K562 (cell line): Measurements from ENCODE around the gene TAF10. TPM values are rescaled to one million over a fixed set of nuclear protein-coding genes. Genes with fewer than 3 reads are reported as not detected.

Source experiments
- ATAC-seq: fragments of 200-7000 bp; cut with Tn5 transposase; 3 replicates; pipeline ENCODE4 v1.9.1; 2020; ENCODE audit warnings: moderate library complexity
- BruUV-seq: library from RNA; stranded (reverse); fragments of 400-500 nt; replicated peaks from 2 replicates; lab custom pipeline; 2021; lab: Mats Ljungman, UMichigan
- CTCF ChIA-PET: fragments of 300-600 bp; formaldehyde crosslinking; extraction: SDS; loops from one replicate; lab custom pipeline; 2021; ENCODE audit warnings: low intra/inter-chr PET ratio; lab: Yijun Ruan, JAX
- POLR2A ChIA-PET: fragments of 300-600, 350-650 bp; sonication (Branson Sonifier 250); formaldehyde crosslinking; extraction: SDS; loops from one replicate; lab custom pipeline; 2021; ENCODE audit warnings: antibody characterized with exemption, inconsistent platforms; lab: Yijun Ruan, JAX
- DNase-seq, 4 experiments: peaks; one replicate each; pipeline versions ENCODE4 v3.0.0 to v3.0.0-alpha.2; 2011 to 2018; ENCODE audit warnings: low spot score in 3 of 4, mixed read lengths in 3 of 4; ENCODE audit errors: extremely low read depth in 1 of 4
- FAIRE-seq: peaks from 2 replicates; lab custom pipeline; 2011; peaks lifted over from hg19 to GRCh38; lab: Jason Lieb, UNC
- H2AFZ ChIP-seq: 2 replicates; pipeline ENCODE4 v1.6.0; 2011; ENCODE audit warnings: low read depth, low read length, control low read depth, inconsistent platforms
- H3K27ac ChIP-seq: fragments of 200-600 bp; 3 replicates; pipeline ENCODE4 v1.8.0; 2011; ENCODE audit warnings: low read depth, mild to moderate bottlenecking, control low read depth, inconsistent platforms, low read length, moderate library complexity, mixed read lengths; ENCODE audit errors: extremely low read depth
- H3K27me3 ChIP-seq, 2 experiments: fragments of 300-600 bp in 1 of 2; 2 replicates in 1 of 2; 3 replicates in 1 of 2; pipeline versions ENCODE4 v1.6.0 to v1.8.0; 2011; ENCODE audit warnings: inconsistent platforms in 2 of 2, low read length in 2 of 2, mild to moderate bottlenecking in 1 of 2, mixed read lengths in 1 of 2, moderate library complexity in 1 of 2; ENCODE audit not compliant: control insufficient read depth in 2 of 2, insufficient read depth in 2 of 2
- H3K36me3 ChIP-seq: fragments of 300-600 bp; 3 replicates; pipeline ENCODE4 v1.8.0; 2011; ENCODE audit warnings: mild to moderate bottlenecking, low read length, inconsistent platforms; ENCODE audit not compliant: control insufficient read depth, insufficient read depth
- H3K4me1 ChIP-seq, 2 experiments: fragments of 200-600 bp in 1 of 2; replicated peaks in 1 of 2; 2 replicates in 1 of 2; 3 replicates in 1 of 2; pipeline versions ENCODE4 v1.5.1 to v1.8.0; 2011; ENCODE audit warnings: inconsistent platforms in 2 of 2, low read length in 2 of 2, mild to moderate bottlenecking in 1 of 2, mixed read lengths in 1 of 2, moderate library complexity in 1 of 2; ENCODE audit not compliant: control insufficient read depth in 2 of 2, insufficient read depth in 2 of 2
- H3K4me2 ChIP-seq: 2 replicates; pipeline ENCODE4 v1.6.1; 2011; ENCODE audit warnings: low read length, control low read depth, inconsistent platforms, mixed read lengths; ENCODE audit not compliant: insufficient read depth
- H3K4me3 ChIP-seq: fragments of 200-600 bp; sonication (generic), shearing (Covaris generic); 2 replicates; pipeline ENCODE4 v1.5.1; 2016; ENCODE audit warnings: control low read depth, inconsistent platforms
- H3K79me2 ChIP-seq: fragments of 200-600 bp; 3 replicates; pipeline ENCODE4 v1.8.0; 2011; ENCODE audit warnings: low read length, inconsistent platforms; ENCODE audit not compliant: control insufficient read depth, insufficient read depth
- H3K9ac ChIP-seq, 2 experiments: 2 replicates each; pipeline versions ENCODE4 v1.6.0 to v1.6.1; 2011; ENCODE audit warnings: low read depth in 2 of 2, low read length in 2 of 2, control low read depth in 1 of 2, inconsistent platforms in 1 of 2, mild to moderate bottlenecking in 1 of 2, mixed read lengths in 1 of 2; ENCODE audit not compliant: insufficient read depth in 1 of 2
- H3K9me1 ChIP-seq: one replicate; pipeline ENCODE4 v1.6.0; 2011; ENCODE audit warnings: inconsistent platforms, mild to moderate bottlenecking, low read length, moderate library complexity; ENCODE audit not compliant: control insufficient read depth, insufficient read depth
- H3K9me3 ChIP-seq: replicated peaks from 2 replicates; pipeline ENCODE4 v1.5.1; 2011; ENCODE audit warnings: low read depth, low read length, inconsistent platforms; ENCODE audit not compliant: control insufficient read depth, insufficient read depth
- H4K20me1 ChIP-seq: replicated peaks from 2 replicates; pipeline ENCODE4 v1.6.1; 2011; ENCODE audit warnings: low read length, inconsistent platforms, mixed read lengths; ENCODE audit not compliant: control insufficient read depth, insufficient read depth
- CBX1 ChIP-seq: sonication (generic); IDR thresholded peaks from 2 replicates; pipeline ENCODE4 v1.6.1; 2016; ENCODE audit warnings: antibody characterized with exemption, low read depth, mild to moderate bottlenecking
- CHD1 ChIP-seq: fragments of 200-600 bp; sonication (generic); IDR thresholded peaks from one replicate; pipeline ENCODE4 v1.6.1; 2012; ENCODE audit warnings: mild to moderate bottlenecking, moderate library complexity, low read length, inconsistent platforms
- LEF1 ChIP-seq: fragments of 450-650 bp; IDR thresholded peaks from 2 replicates; pipeline ENCODE4 v1.6.1; 2016; ENCODE audit warnings: mild to moderate bottlenecking
- RBFOX2 ChIP-seq: fragments of 200-400 bp; formaldehyde crosslinking; IDR thresholded peaks from 2 replicates; pipeline ENCODE4 v1.6.1; 2017; ENCODE audit warnings: low read depth, mild to moderate bottlenecking, low read length, moderate library complexity
- SRSF3 ChIP-seq: fragments of 200-400 bp; formaldehyde crosslinking; IDR thresholded peaks from 2 replicates; pipeline ENCODE4 v1.6.1; 2016; ENCODE audit warnings: mild to moderate bottlenecking, low read length, moderate library complexity; ENCODE audit not compliant: insufficient read depth
- TAF9B ChIP-seq: fragments of 450-650 bp; IDR thresholded peaks from 2 replicates; pipeline ENCODE4 v1.6.1; 2018; ENCODE audit warnings: mild to moderate bottlenecking; ENCODE audit not compliant: partially characterized antibody
- ZNF253 ChIP-seq: fragments of 250-450 bp; sonication (Bioruptor Pico); conservative IDR thresholded peaks from 2 replicates; pipeline ENCODE4 v1.6.1; 2021; ENCODE audit warnings: mild to moderate bottlenecking
- WGBS: fragments of 100-300 bp; shearing (Covaris generic); methylation state at CpG from one replicate; pipeline ENCODE4 v1.1.6; 2016; ENCODE audit warnings: low coverage, mixed read lengths; ENCODE audit not compliant: insufficient coverage; ENCODE audit errors: missing lambda C conversion rate; 5-methylcytosine and 5-hydroxymethylcytosine counted together
- in situ Hi-C: fragments of 300-500 bp; cut with MboI; formaldehyde crosslinking; loops from 4 replicates; pipeline ENCODE4 v1.15.0; 2018; ENCODE audit warnings: inconsistent platforms, mixed read lengths
- intact Hi-C: fragments of 100-400 bp; cut with micrococcal nuclease; formaldehyde crosslinking; loops from 2 replicates; pipeline ENCODE4 v1.14.2; 2022
- polyA plus RNA-seq, 8 experiments: library from polyadenylated mRNA; depleted of rRNA in 4 of 8; stranded (reverse) in 5 of 8; unstranded in 3 of 8; fragments of >200 nt; fragmentation: Nextera tagmentation in 2 of 8; fragmentation: Illumina TruSeq in 1 of 8; extraction: Ambion mirVana in 2 of 8; extraction: Trizol in 1 of 8; gene quantifications; 2 replicates each; pipeline versions ENCODE4 v1.2.1 to v1.2.3, GENCODE V29; 2011 to 2014; ENCODE audit warnings: inconsistent platforms in 1 of 8, missing spikeins in 1 of 8
- total RNA-seq, 7 experiments: library from RNA; depleted of rRNA in 6 of 7; stranded (reverse); fragments of >200 nt in 6 of 7; fragmentation: Illumina TruSeq in 2 of 7; extraction: Trizol in 2 of 7; gene quantifications; 2 replicates each; pipeline versions ENCODE4 v1.2.1 to v1.2.3, GENCODE V29; 2011 to 2021; ENCODE audit warnings: low replicate concordance in 1 of 7
- TF ChIP-seq, protein P1 (sequence below): fragments of 450-650 bp; IDR thresholded peaks from one replicate; pipeline ENCODE4 v1.6.1; 2018; ENCODE audit warnings: mild to moderate bottlenecking, moderate library complexity; ENCODE audit not compliant: partially characterized antibody
- TF ChIP-seq, protein P2 (sequence below): fragments of 250-450 bp; sonication (Bioruptor Pico); IDR thresholded peaks from 2 replicates; pipeline ENCODE4 v1.5.0; 2021
- TF ChIP-seq, protein P3 (sequence below): fragments of 450-650 bp; IDR thresholded peaks from 2 replicates; pipeline ENCODE4 v1.6.1; 2014; ENCODE audit warnings: low read depth, mild to moderate bottlenecking, moderate library complexity, borderline replicate concordance
- TF ChIP-seq, protein P4 (sequence below): sonication (generic); formaldehyde crosslinking; IDR thresholded peaks from 2 replicates; pipeline ENCODE4 v1.8.0; 2022; ENCODE audit warnings: missing genetic modification reagents, mild to moderate bottlenecking, moderate library complexity, borderline replicate concordance
- TF ChIP-seq, protein P5 (sequence below), 2 experiments: fragments of 150-350 bp in 1 of 2; IDR thresholded peaks; 2 replicates each; pipeline ENCODE4 v1.6.1; 2012 to 2016; ENCODE audit warnings: low read depth in 2 of 2, low read length in 2 of 2, mild to moderate bottlenecking in 1 of 2, moderate library complexity in 1 of 2

Gene TAF10
- total and polyA plus RNA-seq, 9 of the 15 experiments (the other 6 are each of a cell fraction or from before 2014, with no cell fraction given): 19.5 to 197 (median 121) TPM

DNA sequence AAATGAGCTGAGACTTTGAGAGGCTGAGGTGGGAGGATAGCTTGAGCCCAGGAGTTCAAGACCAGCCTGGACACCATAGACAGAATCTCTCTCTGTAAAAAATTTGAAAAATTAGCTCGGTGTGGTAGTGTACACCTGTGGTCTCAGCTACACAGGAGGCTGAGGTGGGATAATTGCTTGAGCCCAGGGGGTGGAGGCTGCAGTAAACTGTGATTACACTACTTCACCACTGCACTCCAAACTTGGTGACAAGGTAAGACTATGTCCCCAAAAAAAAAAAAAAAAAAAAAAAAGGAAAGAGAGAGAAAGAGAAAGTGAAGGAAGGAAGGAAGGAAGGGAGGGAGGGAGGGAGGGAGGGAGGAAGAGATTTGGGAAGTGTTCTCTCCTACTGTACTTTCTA is 33.9 kb downstream of the TAF10 start:
- Histone ChIP-seq H3K27me3 (no peaks in the 10 kb centered on the region), H3K36me3 (no peaks in the 10 kb centered on the region), H3K79me2 (no peaks in the 10 kb centered on the region), H3K9me3 (peaks cover 4% of the 10 kb centered on the region; the same call in 1 of the 2 replicates), H3K4me1 (peaks cover 0 to 8% of the 10 kb centered on the region in 2 experiments; a peak in 3 of 5 replicates), H3K4me3 (no peak overlapping the region), H3K27ac (no peak overlapping the region), H4K20me1 (no peaks in the 10 kb centered on the region), H3K9ac (no peak overlapping the region), H3K4me2 (no peak overlapping the region), H3K9me1 (no peaks in the 10 kb centered on the region), H2AFZ (no peak overlapping the region)
- DNase-seq: no peak
- CTCF ChIA-PET: no interaction called here
- in situ Hi-C loops: no loop called here
- intact Hi-C loops: no loop called here
- peak; percentile 80 for ATAC-seq
- no TSS peak for BruUV-seq
- POLR2A ChIA-PET: no interaction called here
- TF ChIP-seq, protein P1, sequence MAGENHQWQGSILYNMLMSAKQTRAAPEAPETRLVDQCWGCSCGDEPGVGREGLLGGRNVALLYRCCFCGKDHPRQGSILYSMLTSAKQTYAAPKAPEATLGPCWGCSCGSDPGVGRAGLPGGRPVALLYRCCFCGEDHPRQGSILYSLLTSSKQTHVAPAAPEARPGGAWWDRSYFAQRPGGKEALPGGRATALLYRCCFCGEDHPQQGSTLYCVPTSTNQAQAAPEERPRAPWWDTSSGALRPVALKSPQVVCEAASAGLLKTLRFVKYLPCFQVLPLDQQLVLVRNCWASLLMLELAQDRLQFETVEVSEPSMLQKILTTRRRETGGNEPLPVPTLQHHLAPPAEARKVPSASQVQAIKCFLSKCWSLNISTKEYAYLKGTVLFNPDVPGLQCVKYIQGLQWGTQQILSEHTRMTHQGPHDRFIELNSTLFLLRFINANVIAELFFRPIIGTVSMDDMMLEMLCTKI: no peak
- TF ChIP-seq, protein P2, sequence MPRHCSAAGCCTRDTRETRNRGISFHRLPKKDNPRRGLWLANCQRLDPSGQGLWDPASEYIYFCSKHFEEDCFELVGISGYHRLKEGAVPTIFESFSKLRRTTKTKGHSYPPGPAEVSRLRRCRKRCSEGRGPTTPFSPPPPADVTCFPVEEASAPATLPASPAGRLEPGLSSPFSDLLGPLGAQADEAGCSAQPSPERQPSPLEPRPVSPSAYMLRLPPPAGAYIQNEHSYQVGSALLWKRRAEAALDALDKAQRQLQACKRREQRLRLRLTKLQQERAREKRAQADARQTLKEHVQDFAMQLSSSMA (CRISPR knock-in tag): no peak
- TF ChIP-seq, protein P3, sequence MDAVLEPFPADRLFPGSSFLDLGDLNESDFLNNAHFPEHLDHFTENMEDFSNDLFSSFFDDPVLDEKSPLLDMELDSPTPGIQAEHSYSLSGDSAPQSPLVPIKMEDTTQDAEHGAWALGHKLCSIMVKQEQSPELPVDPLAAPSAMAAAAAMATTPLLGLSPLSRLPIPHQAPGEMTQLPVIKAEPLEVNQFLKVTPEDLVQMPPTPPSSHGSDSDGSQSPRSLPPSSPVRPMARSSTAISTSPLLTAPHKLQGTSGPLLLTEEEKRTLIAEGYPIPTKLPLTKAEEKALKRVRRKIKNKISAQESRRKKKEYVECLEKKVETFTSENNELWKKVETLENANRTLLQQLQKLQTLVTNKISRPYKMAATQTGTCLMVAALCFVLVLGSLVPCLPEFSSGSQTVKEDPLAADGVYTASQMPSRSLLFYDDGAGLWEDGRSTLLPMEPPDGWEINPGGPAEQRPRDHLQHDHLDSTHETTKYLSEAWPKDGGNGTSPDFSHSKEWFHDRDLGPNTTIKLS: no peak
- no peak for TF ChIP-seq ZNF253 (CRISPR knock-in tag)
- TF ChIP-seq, protein P4, sequence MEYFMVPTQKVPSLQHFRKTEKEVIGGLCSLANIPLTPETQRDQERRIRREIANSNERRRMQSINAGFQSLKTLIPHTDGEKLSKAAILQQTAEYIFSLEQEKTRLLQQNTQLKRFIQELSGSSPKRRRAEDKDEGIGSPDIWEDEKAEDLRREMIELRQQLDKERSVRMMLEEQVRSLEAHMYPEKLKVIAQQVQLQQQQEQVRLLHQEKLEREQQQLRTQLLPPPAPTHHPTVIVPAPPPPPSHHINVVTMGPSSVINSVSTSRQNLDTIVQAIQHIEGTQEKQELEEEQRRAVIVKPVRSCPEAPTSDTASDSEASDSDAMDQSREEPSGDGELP: no peak
- TF ChIP-seq, protein P5, sequence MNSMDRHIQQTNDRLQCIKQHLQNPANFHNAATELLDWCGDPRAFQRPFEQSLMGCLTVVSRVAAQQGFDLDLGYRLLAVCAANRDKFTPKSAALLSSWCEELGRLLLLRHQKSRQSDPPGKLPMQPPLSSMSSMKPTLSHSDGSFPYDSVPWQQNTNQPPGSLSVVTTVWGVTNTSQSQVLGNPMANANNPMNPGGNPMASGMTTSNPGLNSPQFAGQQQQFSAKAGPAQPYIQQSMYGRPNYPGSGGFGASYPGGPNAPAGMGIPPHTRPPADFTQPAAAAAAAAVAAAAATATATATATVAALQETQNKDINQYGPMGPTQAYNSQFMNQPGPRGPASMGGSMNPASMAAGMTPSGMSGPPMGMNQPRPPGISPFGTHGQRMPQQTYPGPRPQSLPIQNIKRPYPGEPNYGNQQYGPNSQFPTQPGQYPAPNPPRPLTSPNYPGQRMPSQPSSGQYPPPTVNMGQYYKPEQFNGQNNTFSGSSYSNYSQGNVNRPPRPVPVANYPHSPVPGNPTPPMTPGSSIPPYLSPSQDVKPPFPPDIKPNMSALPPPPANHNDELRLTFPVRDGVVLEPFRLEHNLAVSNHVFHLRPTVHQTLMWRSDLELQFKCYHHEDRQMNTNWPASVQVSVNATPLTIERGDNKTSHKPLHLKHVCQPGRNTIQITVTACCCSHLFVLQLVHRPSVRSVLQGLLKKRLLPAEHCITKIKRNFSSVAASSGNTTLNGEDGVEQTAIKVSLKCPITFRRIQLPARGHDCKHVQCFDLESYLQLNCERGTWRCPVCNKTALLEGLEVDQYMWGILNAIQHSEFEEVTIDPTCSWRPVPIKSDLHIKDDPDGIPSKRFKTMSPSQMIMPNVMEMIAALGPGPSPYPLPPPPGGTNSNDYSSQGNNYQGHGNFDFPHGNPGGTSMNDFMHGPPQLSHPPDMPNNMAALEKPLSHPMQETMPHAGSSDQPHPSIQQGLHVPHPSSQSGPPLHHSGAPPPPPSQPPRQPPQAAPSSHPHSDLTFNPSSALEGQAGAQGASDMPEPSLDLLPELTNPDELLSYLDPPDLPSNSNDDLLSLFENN (IDR thresholded peaks at IDR 0.05; ENCODE audit: low read depth in 2 of 2, low read length in 2 of 2): no peak
- TF ChIP-seq LEF1: no peak
- TF ChIP-seq CHD1: no peak
- no peak for TF ChIP-seq SRSF3
- TF ChIP-seq TAF9B: no peak
- TF ChIP-seq CBX1: no peak
- TF ChIP-seq RBFOX2: no peak
- TF ChIP-seq, all 486 proteins: peak for 0
- WGBS: 40% methylated on average over 1 of the region's 1 CpG
- FAIRE-seq: no peak
